ENCODE data around the gene GLIS1. TPM values are rescaled to one million over a fixed set of nuclear protein-coding genes. Genes with fewer than 3 reads are reported as not detected.
A peak's percentile ranks its signal among the peaks of the same experiment; 100 is the strongest.

The GLIS1 gene
- total and polyA plus RNA-seq, 12 donors = 0.06 to 0.10 (median 0.09) TPM; not detected in 7

DNA sequence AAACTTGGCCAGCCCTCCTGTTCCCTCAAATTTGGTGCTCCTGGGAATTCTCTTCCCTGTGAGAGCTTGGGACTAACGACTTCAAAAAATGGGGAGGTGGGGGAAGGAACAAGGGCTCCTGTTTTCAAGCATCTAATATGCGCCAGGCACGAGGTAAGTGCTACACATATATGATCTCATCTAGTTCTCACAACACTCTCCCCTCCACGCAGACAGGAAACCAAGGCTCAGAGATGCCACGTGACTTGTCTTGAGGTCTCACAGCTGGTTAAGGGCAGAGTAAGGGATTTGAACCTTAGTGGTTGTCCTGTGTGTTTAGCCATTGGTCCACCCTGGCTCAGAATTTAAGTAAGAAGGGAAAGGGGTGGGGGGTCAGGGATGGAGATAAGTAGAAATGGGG, 153.8 kb downstream of the GLIS1 start:
- WGBS, 2 donors = 43 to 46% methylated on average over 5 of the region's 5 CpGs

GRCh38 chr1:53584777-53585107, 154.2 kb downstream of the GLIS1 start:
- no peak overlapping the region for H3K4me3 ChIP-seq
- H3K27me3 ChIP-seq = peaks cover 0 to 10% (median 0%) of the 10 kb centered on the region in 7 donors
- H3K27ac ChIP-seq = no peak overlapping the region
- no peak for TF ChIP-seq CTCF (IDR thresholded peaks at IDR 0.05)
- peaks cover 0 to 3% (median 0%) of the 10 kb centered on the region in 9 donors for H3K4me1 ChIP-seq
- ATAC-seq (no peak), DNase-seq (no peak)
- intact Hi-C loops (cut with DNase I) = loop anchor here in 1 of 10 donors (10.0 kb wide), 1 partner anchor 90 kb away; no protein-coding TSS in a partner anchor
- WGBS, 2 donors = 54 to 75% methylated on average over 2 of the region's 2 CpGs
- no peaks in the 10 kb centered on the region for H3K9me3 ChIP-seq
- H3K36me3 ChIP-seq = no peaks in the 10 kb centered on the region

More for the DNA sequence above, 153.8 kb downstream of the GLIS1 start:
- TF ChIP-seq CTCF (IDR thresholded peaks at IDR 0.05) = no peak
- intact Hi-C loops (cut with DNase I) = loop anchor here in 1 of 10 donors (10.0 kb wide), 1 partner anchor 90 kb away; no protein-coding TSS in a partner anchor
- Histone ChIP-seq H3K27me3 (peaks cover 0 to 10% (median 0%) of the 10 kb centered on the region in 7 donors), H3K27ac (no peak overlapping the region), H3K36me3 (no peaks in the 10 kb centered on the region), H3K4me3 (no peak overlapping the region), H3K4me1 (peaks cover 0 to 7% (median 0%) of the 10 kb centered on the region in 9 donors), H3K9me3 (no peaks in the 10 kb centered on the region)
- peak in 4 of 8 donors; percentile 32 to 51 (median 40) for ATAC-seq
- DNase-seq = no peak

- peaks cover 0 to 10% (median 0%) of the 10 kb centered on the region in 7 donors for H3K27me3 ChIP-seq
- H3K9me3 ChIP-seq = no peaks in the 10 kb centered on the region
- DNase-seq (no peak), ATAC-seq (no peak)
- no peaks in the 10 kb centered on the region for H3K36me3 ChIP-seq
- TF ChIP-seq CTCF (IDR thresholded peaks at IDR 0.05) = no peak
- H3K27ac ChIP-seq = no peak overlapping the region
- intact Hi-C loops (cut with DNase I) = loop anchor here in 1 of 10 donors (10.0 kb wide), 1 partner anchor 89 kb away; no protein-coding TSS in a partner anchor
- WGBS, 2 donors = 83 to 88% methylated on average over 11 of the region's 11 CpGs
- no peak overlapping the region for H3K4me3 ChIP-seq
- H3K4me1 ChIP-seq = no peaks in the 10 kb centered on the region
Measured at GRCh38 chr1:53583868-53584776, 154.8 kb downstream of the GLIS1 start.

- 82 to 86% methylated on average over 13 of the region's 13 CpGs for WGBS, 2 donors
- Histone ChIP-seq H3K27ac (no peak overlapping the region), H3K27me3 (peaks cover 0 to 5% (median 0%) of the 10 kb centered on the region in 7 donors), H3K36me3 (no peaks in the 10 kb centered on the region), H3K9me3 (peaks cover 0 to 3% (median 0%) of the 10 kb centered on the region in 11 donors), H3K4me1 (no peaks in the 10 kb centered on the region), H3K4me3 (no peak overlapping the region)
- intact Hi-C loops (cut with DNase I) = loop anchor here in 1 of 10 donors (10.0 kb wide), 1 partner anchor 88 kb away; no protein-coding TSS in a partner anchor
- no peak for TF ChIP-seq CTCF (IDR thresholded peaks at IDR 0.05)
- DNase-seq = no peak
- ATAC-seq = no peak
Measured at GRCh38 chr1:53583021-53583867, 155.7 kb downstream of the GLIS1 start.
